T-helper 22 cell (primary cell): Measurements from ENCODE around the gene PRR27.

Experiments used
- DNase-seq: peaks from one replicate; pipeline ENCODE4 v3.0.0-alpha.2; 2020; ENCODE audit warnings: low read depth

Gene PRR27

GRCh38 chr4:70153937-70154336 is at the start of gene PRR27:
PRR27 (plus strand) TSS chr4:70154237; CDS start chr4:70154376, 139 bp downstream.
- no peak for DNase-seq

- DNase-seq = no peak
Observed at GRCh38 chr4:70110917-70111316, 43.1 kb upstream of the PRR27 start.

- no peak for DNase-seq
Observed at GRCh38 chr4:70113656-70114055, 40.4 kb upstream of the PRR27 start.

GRCh38 chr4:70114096-70114495 is 39.9 kb upstream of the PRR27 start:
- DNase-seq = no peak

GRCh38 chr4:70120323-70120722 is 33.7 kb upstream of the PRR27 start:
- DNase-seq = no peak

- no peak for DNase-seq
Observed at GRCh38 chr4:70133473-70133872, 20.6 kb upstream of the PRR27 start.

GRCh38 chr4:70138751-70139150 is 15.3 kb upstream of the PRR27 start:
- no peak for DNase-seq

- DNase-seq = no peak
Observed at GRCh38 chr4:70151271-70151670, 2.8 kb upstream of the PRR27 start.

- DNase-seq = no peak
Observed at GRCh38 chr4:70152088-70152487, 1.9 kb upstream of the PRR27 start.

- no peak for DNase-seq
Observed at GRCh38 chr4:70158576-70158975, 4.5 kb downstream of the PRR27 start.

GRCh38 chr4:70177090-70177489 is 23.1 kb downstream of the PRR27 start:
- no peak for DNase-seq

GRCh38 chr4:70178075-70178660 is 24.1 kb downstream of the PRR27 start:
- DNase-seq = no peak

- DNase-seq = no peak
Observed at GRCh38 chr4:70179811-70180210, 25.8 kb downstream of the PRR27 start.

GRCh38 chr4:70181864-70182263 is 27.8 kb downstream of the PRR27 start:
- DNase-seq = no peak

GRCh38 chr4:70182517-70183167 is 28.6 kb downstream of the PRR27 start:
- DNase-seq = no peak

- no peak for DNase-seq
Observed at GRCh38 chr4:70183168-70183939, 29.3 kb downstream of the PRR27 start.

- DNase-seq = no peak
Observed at GRCh38 chr4:70183940-70184246, 29.9 kb downstream of the PRR27 start.

- no peak for DNase-seq
Observed at GRCh38 chr4:70187216-70187615, 33.2 kb downstream of the PRR27 start.

- DNase-seq = no peak
Observed at GRCh38 chr4:70190579-70190978, 36.5 kb downstream of the PRR27 start.

GRCh38 chr4:70191647-70192046 is 37.6 kb downstream of the PRR27 start:
- DNase-seq = no peak

- DNase-seq = no peak
Observed at GRCh38 chr4:70192895-70193294, 38.9 kb downstream of the PRR27 start.

GRCh38 chr4:70195425-70195824 is 41.4 kb downstream of the PRR27 start, which contains the start of gene ODAM:
ODAM (plus strand) TSS chr4:70195725; CDS start chr4:70196544, 819 bp downstream.
- no peak for DNase-seq

GRCh38 chr4:70196857-70197256 is 42.8 kb downstream of the PRR27 start:
- no peak for DNase-seq
